HG03558 (cell line): ENCODE data around the gene CALML3.

Source experiments
- ATAC-seq: cut with Tn5 transposase; IDR thresholded peaks from one replicate; pipeline ENCODE4 v1.9.1; 2021; ENCODE audit warnings: moderate number of reproducible peaks; ENCODE audit not compliant: unreplicated experiment; ENCODE audit errors: extremely low read depth

The CALML3 gene

GRCh38 chr10:5490698-5491464 is 33.9 kb upstream of the CALML3 start:
- ATAC-seq, result no peak

DNA sequence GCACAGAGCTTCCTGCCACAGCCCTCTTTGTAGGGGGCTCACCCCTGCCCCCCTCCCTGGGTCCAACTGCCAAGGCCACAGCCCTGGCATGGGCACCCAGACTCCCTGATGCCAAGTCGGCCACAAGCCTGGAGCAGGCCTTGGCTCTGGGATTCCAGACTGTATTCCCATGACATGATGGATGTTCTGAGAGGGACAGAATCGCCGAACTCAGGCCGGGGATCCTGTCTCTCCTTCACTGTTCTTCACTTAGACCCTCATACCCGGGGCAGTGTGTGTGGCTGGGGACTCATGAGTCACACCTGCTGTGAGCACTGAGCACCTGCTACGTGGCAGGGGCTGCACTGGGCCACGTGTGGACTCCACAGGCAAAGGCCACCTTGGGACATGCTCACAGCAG is 33.3 kb upstream of the CALML3 start:
- no peak for ATAC-seq

DNA sequence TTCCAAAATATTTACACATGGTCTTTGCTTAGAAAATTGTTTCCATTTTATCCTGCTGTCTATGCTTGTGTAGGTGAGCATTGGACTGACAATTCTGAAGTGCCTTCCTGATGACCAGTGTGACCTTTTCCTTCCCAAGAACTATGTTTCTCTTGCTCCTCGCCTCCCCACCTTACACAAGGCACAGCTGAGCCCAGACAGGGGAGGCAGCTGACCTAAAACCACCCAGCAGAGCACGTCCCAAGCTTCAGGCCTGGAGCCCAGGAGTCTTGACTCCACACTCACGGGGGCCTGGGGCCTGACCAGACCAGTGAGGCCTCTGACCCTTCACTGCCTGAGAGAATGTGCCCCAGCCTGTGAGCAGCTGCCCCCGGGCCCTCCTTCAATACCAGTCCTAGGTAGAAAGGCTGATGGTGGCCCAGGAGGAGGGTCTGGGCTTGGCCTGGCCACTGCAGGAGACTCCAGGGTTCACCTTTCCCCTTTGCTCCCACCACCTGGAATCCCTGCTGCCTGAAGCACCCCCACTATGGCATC is 32.4 kb upstream of the CALML3 start:
- ATAC-seq, result no peak

GRCh38 chr10:5492929-5493576 is 31.7 kb upstream of the CALML3 start:
- no peak for ATAC-seq

- ATAC-seq, result no peak
Measured at GRCh38 chr10:5493691-5494090, 31.1 kb upstream of the CALML3 start.

GRCh38 chr10:5494611-5495010 is 30.1 kb upstream of the CALML3 start:
- ATAC-seq, result no peak

GRCh38 chr10:5496261-5497250 is 28.2 kb upstream of the CALML3 start:
- no peak for ATAC-seq

DNA sequence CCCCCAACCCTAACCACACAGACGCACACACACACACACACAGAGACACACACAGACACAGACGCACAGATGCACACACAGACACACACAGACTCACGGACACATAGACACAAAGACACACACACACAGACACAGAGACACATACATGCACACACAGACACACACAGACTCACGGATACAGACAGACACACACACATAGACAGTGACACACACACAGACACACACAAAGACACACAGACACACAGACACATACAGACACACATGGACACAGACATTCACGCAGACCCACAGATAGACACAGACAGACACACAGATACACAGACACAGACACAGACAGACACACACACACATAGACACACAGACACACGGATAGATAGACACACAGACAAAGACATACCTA is 27.5 kb upstream of the CALML3 start:
- no peak for ATAC-seq

GRCh38 chr10:5497948-5498730 is 26.6 kb upstream of the CALML3 start:
- ATAC-seq, result no peak

DNA sequence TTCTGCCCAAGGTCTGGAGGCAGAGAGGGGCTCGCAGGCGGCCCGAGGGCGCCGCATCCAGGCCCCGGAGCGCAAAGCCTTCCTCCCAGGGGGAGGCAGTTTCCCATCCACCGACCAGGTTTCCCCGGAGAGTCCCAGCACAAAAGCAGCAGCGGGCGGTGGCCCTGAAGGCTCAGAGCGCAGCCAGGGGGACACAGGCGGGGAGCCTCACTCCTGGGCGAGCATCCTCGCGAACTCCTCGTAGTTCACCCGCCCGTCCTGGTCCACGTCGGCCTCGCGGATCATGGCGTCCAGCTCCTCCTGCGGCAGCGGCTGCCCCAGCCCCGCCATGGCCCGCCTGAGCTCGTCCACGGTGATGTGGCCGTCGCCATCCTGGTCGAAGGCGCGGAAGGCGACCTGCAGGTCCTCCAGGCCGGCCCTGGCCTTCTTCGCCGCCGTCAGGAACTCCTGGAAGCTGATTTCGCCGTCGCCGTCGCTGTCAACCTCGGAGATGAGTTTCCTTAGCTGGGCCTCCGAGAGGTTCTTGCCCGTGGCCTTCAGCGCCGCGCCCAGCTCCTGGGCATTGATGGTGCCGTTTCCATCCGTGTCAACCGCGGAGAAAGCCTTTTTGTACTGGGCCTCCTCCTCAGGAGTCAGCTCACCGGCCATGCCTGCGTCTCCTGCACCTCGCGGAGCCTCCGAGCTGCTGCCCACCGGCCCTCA is 25.8 kb upstream of the CALML3 start:
- no peak for ATAC-seq

- no peak for ATAC-seq
Measured at GRCh38 chr10:5499493-5500140, 25.1 kb upstream of the CALML3 start, which contains the start of gene CALML5. Gene CALML5 (minus strand): TSS chr10:5499570. CDS start chr10:5499438, 132 bp downstream.

GRCh38 chr10:5500162-5500670 is 24.5 kb upstream of the CALML3 start:
- ATAC-seq, result no peak

- ATAC-seq, result no peak
Measured at GRCh38 chr10:5500910-5501309, 23.9 kb upstream of the CALML3 start.

GRCh38 chr10:5502061-5502521 is 22.7 kb upstream of the CALML3 start:
- ATAC-seq, result no peak

- ATAC-seq, result no peak
Measured at GRCh38 chr10:5502571-5503476, 21.9 kb upstream of the CALML3 start.

- ATAC-seq, result no peak
Measured at GRCh38 chr10:5503477-5503835, 21.3 kb upstream of the CALML3 start.
